ENCODE results near the gene CRHR1. TPM values are rescaled to one million over a fixed set of nuclear protein-coding genes. Genes with fewer than 3 reads are reported as not detected.

Gene CRHR1
- total and polyA plus RNA-seq, 2 donors, result 0.05 to 0.32 TPM

GRCh38 chr17:45848405-45848804, 64.3 kb downstream of the CRHR1 start:
- H3K36me3 ChIP-seq (ENCODE audit: control insufficient read depth in 2 of 2, insufficient read depth in 2 of 2, low read length in 1 of 2), result no peaks in the 10 kb centered on the region
- H3K27ac ChIP-seq (ENCODE audit: low read depth in 1 of 2, low read length in 1 of 2), result no peak overlapping the region
- peaks cover 2 to 26% of the 10 kb centered on the region in 2 donors for H3K27me3 ChIP-seq (ENCODE audit: control insufficient read depth in 2 of 2, insufficient read depth in 1 of 2, low read length in 1 of 2)
- no peak for DNase-seq (ENCODE audit: low read depth in 6 of 9, low spot score in 9 of 9)
- H3K9me3 ChIP-seq (ENCODE audit: control insufficient read depth in 2 of 2, insufficient read depth in 1 of 2, low read length in 1 of 2), result no peaks in the 10 kb centered on the region
- WGBS, result 94% methylated on average over 9 of the region's 9 CpGs
- H3K4me3 ChIP-seq (ENCODE audit: low read length in 2 of 2), result no peak overlapping the region
- H3K4me1 ChIP-seq (ENCODE audit: control insufficient read depth in 2 of 2, insufficient read depth in 2 of 2, low read length in 2 of 2), result no peaks in the 10 kb centered on the region

- H3K27me3 ChIP-seq (ENCODE audit: control insufficient read depth in 2 of 2, insufficient read depth in 1 of 2, low read length in 1 of 2), result peaks cover 2 to 26% of the 10 kb centered on the region in 2 donors
- no peak overlapping the region for H3K4me3 ChIP-seq (ENCODE audit: low read length in 2 of 2)
- no peaks in the 10 kb centered on the region for H3K36me3 ChIP-seq (ENCODE audit: control insufficient read depth in 2 of 2, insufficient read depth in 2 of 2, low read length in 1 of 2)
- WGBS, result 95% methylated on average over 15 of the region's 15 CpGs
- no peaks in the 10 kb centered on the region for H3K4me1 ChIP-seq (ENCODE audit: control insufficient read depth in 2 of 2, insufficient read depth in 2 of 2, low read length in 2 of 2)
- H3K27ac ChIP-seq (ENCODE audit: low read depth in 1 of 2, low read length in 1 of 2), result no peak overlapping the region
- no peak for DNase-seq (ENCODE audit: low read depth in 6 of 9, low spot score in 9 of 9)
- no peaks in the 10 kb centered on the region for H3K9me3 ChIP-seq (ENCODE audit: control insufficient read depth in 2 of 2, insufficient read depth in 1 of 2, low read length in 1 of 2)
Measured at GRCh38 chr17:45848868-45849535, 64.9 kb downstream of the CRHR1 start.

GRCh38 chr17:45849536-45849990, 65.4 kb downstream of the CRHR1 start:
- DNase-seq (ENCODE audit: low read depth in 6 of 9, low spot score in 9 of 9), result no peak
- Histone ChIP-seq H3K4me3 (ENCODE audit: low read length in 2 of 2) (no peak overlapping the region), H3K27ac (ENCODE audit: low read depth in 1 of 2, low read length in 1 of 2) (no peak overlapping the region), H3K36me3 (ENCODE audit: control insufficient read depth in 2 of 2, insufficient read depth in 2 of 2, low read length in 1 of 2) (no peaks in the 10 kb centered on the region), H3K27me3 (ENCODE audit: control insufficient read depth in 2 of 2, insufficient read depth in 1 of 2, low read length in 1 of 2) (peaks cover 2 to 26% of the 10 kb centered on the region in 2 donors), H3K4me1 (ENCODE audit: control insufficient read depth in 2 of 2, insufficient read depth in 2 of 2, low read length in 2 of 2) (no peaks in the 10 kb centered on the region), H3K9me3 (ENCODE audit: control insufficient read depth in 2 of 2, insufficient read depth in 1 of 2, low read length in 1 of 2) (no peaks in the 10 kb centered on the region)
- WGBS, result 91% methylated on average over 7 of the region's 7 CpGs

- no peak for DNase-seq (ENCODE audit: low read depth in 6 of 9, low spot score in 9 of 9)
- Histone ChIP-seq H3K36me3 (ENCODE audit: control insufficient read depth in 2 of 2, insufficient read depth in 2 of 2, low read length in 1 of 2) (no peaks in the 10 kb centered on the region), H3K27me3 (ENCODE audit: control insufficient read depth in 2 of 2, insufficient read depth in 1 of 2, low read length in 1 of 2) (peaks cover 2 to 26% of the 10 kb centered on the region in 2 donors), H3K9me3 (ENCODE audit: control insufficient read depth in 2 of 2, insufficient read depth in 1 of 2, low read length in 1 of 2) (no peaks in the 10 kb centered on the region), H3K4me1 (ENCODE audit: control insufficient read depth in 2 of 2, insufficient read depth in 2 of 2, low read length in 2 of 2) (no peaks in the 10 kb centered on the region), H3K27ac (ENCODE audit: low read depth in 1 of 2, low read length in 1 of 2) (no peak overlapping the region), H3K4me3 (ENCODE audit: low read length in 2 of 2) (no peak overlapping the region)
- WGBS, result 90% methylated on average over 4 of the region's 4 CpGs
Measured at GRCh38 chr17:45850011-45850410, 65.9 kb downstream of the CRHR1 start.

- H3K27me3 ChIP-seq (ENCODE audit: control insufficient read depth in 2 of 2, insufficient read depth in 1 of 2, low read length in 1 of 2), result peaks cover 2 to 26% of the 10 kb centered on the region in 2 donors
- no peak overlapping the region for H3K4me3 ChIP-seq (ENCODE audit: low read length in 2 of 2)
- no peak for DNase-seq (ENCODE audit: low read depth in 6 of 9, low spot score in 9 of 9)
- H3K4me1 ChIP-seq (ENCODE audit: control insufficient read depth in 2 of 2, insufficient read depth in 2 of 2, low read length in 2 of 2), result no peaks in the 10 kb centered on the region
- no peak overlapping the region for H3K27ac ChIP-seq (ENCODE audit: low read depth in 1 of 2, low read length in 1 of 2)
- peaks cover 0 to 3% of the 10 kb centered on the region in 2 donors for H3K9me3 ChIP-seq (ENCODE audit: control insufficient read depth in 2 of 2, insufficient read depth in 1 of 2, low read length in 1 of 2)
- 89% methylated on average over 5 of the region's 5 CpGs for WGBS
- no peaks in the 10 kb centered on the region for H3K36me3 ChIP-seq (ENCODE audit: control insufficient read depth in 2 of 2, insufficient read depth in 2 of 2, low read length in 1 of 2)
Measured at GRCh38 chr17:45850468-45850867, 66.3 kb downstream of the CRHR1 start.

- no peaks in the 10 kb centered on the region for H3K36me3 ChIP-seq (ENCODE audit: control insufficient read depth in 2 of 2, insufficient read depth in 2 of 2, low read length in 1 of 2)
- no peak overlapping the region for H3K27ac ChIP-seq (ENCODE audit: low read depth in 1 of 2, low read length in 1 of 2)
- 94% methylated on average over 6 of the region's 6 CpGs for WGBS
- no peak overlapping the region for H3K4me3 ChIP-seq (ENCODE audit: low read length in 2 of 2)
- H3K27me3 ChIP-seq (ENCODE audit: control insufficient read depth in 2 of 2, insufficient read depth in 1 of 2, low read length in 1 of 2), result peaks cover 2 to 26% of the 10 kb centered on the region in 2 donors
- H3K9me3 ChIP-seq (ENCODE audit: control insufficient read depth in 2 of 2, insufficient read depth in 1 of 2, low read length in 1 of 2), result peaks cover 0 to 3% of the 10 kb centered on the region in 2 donors
- DNase-seq (ENCODE audit: low read depth in 6 of 9, low spot score in 9 of 9), result no peak
- no peaks in the 10 kb centered on the region for H3K4me1 ChIP-seq (ENCODE audit: control insufficient read depth in 2 of 2, insufficient read depth in 2 of 2, low read length in 2 of 2)
Measured at GRCh38 chr17:45851022-45851421, 66.9 kb downstream of the CRHR1 start.

GRCh38 chr17:45851464-45851863, 67.3 kb downstream of the CRHR1 start:
- peaks cover 2 to 26% of the 10 kb centered on the region in 2 donors for H3K27me3 ChIP-seq (ENCODE audit: control insufficient read depth in 2 of 2, insufficient read depth in 1 of 2, low read length in 1 of 2)
- no peak for DNase-seq (ENCODE audit: low read depth in 6 of 9, low spot score in 9 of 9)
- H3K36me3 ChIP-seq (ENCODE audit: control insufficient read depth in 2 of 2, insufficient read depth in 2 of 2, low read length in 1 of 2), result no peaks in the 10 kb centered on the region
- H3K9me3 ChIP-seq (ENCODE audit: control insufficient read depth in 2 of 2, insufficient read depth in 1 of 2, low read length in 1 of 2), result peaks cover 0 to 3% of the 10 kb centered on the region in 2 donors
- 26% methylated on average over 8 of the region's 8 CpGs for WGBS
- no peak overlapping the region for H3K27ac ChIP-seq (ENCODE audit: low read depth in 1 of 2, low read length in 1 of 2)
- no peaks in the 10 kb centered on the region for H3K4me1 ChIP-seq (ENCODE audit: control insufficient read depth in 2 of 2, insufficient read depth in 2 of 2, low read length in 2 of 2)
- no peak overlapping the region for H3K4me3 ChIP-seq (ENCODE audit: low read length in 2 of 2)

GRCh38 chr17:45851873-45852272, 67.8 kb downstream of the CRHR1 start:
- no peaks in the 10 kb centered on the region for H3K4me1 ChIP-seq (ENCODE audit: control insufficient read depth in 2 of 2, insufficient read depth in 2 of 2, low read length in 2 of 2)
- no peak for DNase-seq (ENCODE audit: low read depth in 6 of 9, low spot score in 9 of 9)
- WGBS, result 80% methylated on average over 1 of the region's 1 CpG
- H3K27ac ChIP-seq (ENCODE audit: low read depth in 1 of 2, low read length in 1 of 2), result no peak overlapping the region
- H3K4me3 ChIP-seq (ENCODE audit: low read length in 2 of 2), result no peak overlapping the region
- peaks cover 0 to 3% of the 10 kb centered on the region in 2 donors for H3K9me3 ChIP-seq (ENCODE audit: control insufficient read depth in 2 of 2, insufficient read depth in 1 of 2, low read length in 1 of 2)
- H3K27me3 ChIP-seq (ENCODE audit: control insufficient read depth in 2 of 2, insufficient read depth in 1 of 2, low read length in 1 of 2), result peaks cover 2 to 26% of the 10 kb centered on the region in 2 donors
- H3K36me3 ChIP-seq (ENCODE audit: control insufficient read depth in 2 of 2, insufficient read depth in 2 of 2, low read length in 1 of 2), result no peaks in the 10 kb centered on the region

GRCh38 chr17:45852535-45853297, 68.6 kb downstream of the CRHR1 start:
- Histone ChIP-seq H3K4me3 (ENCODE audit: low read length in 2 of 2) (no peak overlapping the region), H3K4me1 (ENCODE audit: control insufficient read depth in 2 of 2, insufficient read depth in 2 of 2, low read length in 2 of 2) (no peaks in the 10 kb centered on the region), H3K27ac (ENCODE audit: low read depth in 1 of 2, low read length in 1 of 2) (no peak overlapping the region), H3K9me3 (ENCODE audit: control insufficient read depth in 2 of 2, insufficient read depth in 1 of 2, low read length in 1 of 2) (peaks cover 0 to 3% of the 10 kb centered on the region in 2 donors), H3K36me3 (ENCODE audit: control insufficient read depth in 2 of 2, insufficient read depth in 2 of 2, low read length in 1 of 2) (no peaks in the 10 kb centered on the region), H3K27me3 (ENCODE audit: control insufficient read depth in 2 of 2, insufficient read depth in 1 of 2, low read length in 1 of 2) (peaks cover 2 to 26% of the 10 kb centered on the region in 2 donors)
- WGBS, result 33% methylated on average over 12 of the region's 12 CpGs
- DNase-seq (ENCODE audit: low read depth in 6 of 9, low spot score in 9 of 9), result peak in 8 of 9 donors; percentile 13 to 57 (median 30)

All from thymus (tissue), 11 donors.